MM.1S (cell line): ENCODE measurements around the gene CRACDL.

ENCODE experiments used
- DNase-seq: peaks from one replicate; pipeline ENCODE4 v3.0.0-alpha.2; 2015
- H2AFZ ChIP-seq: fragments of 300-600 bp; sonication (generic); 2 replicates; pipeline ENCODE4 v1.6.0; 2016; ENCODE audit warnings: antibody characterized with exemption, low read length
- H3F3A ChIP-seq: fragments of 300-600 bp; sonication (generic); 2 replicates; pipeline ENCODE4 v1.6.1; 2016; ENCODE audit warnings: mild to moderate bottlenecking, antibody characterized with exemption, low read length, moderate library complexity, mixed read lengths; ENCODE audit not compliant: insufficient read depth
- H3K27ac ChIP-seq: fragments of 300-600 bp; sonication (generic); 2 replicates; pipeline ENCODE4 v1.5.1; 2016; ENCODE audit warnings: mild to moderate bottlenecking, low read length
- H3K27me3 ChIP-seq: fragments of 300-600 bp; sonication (generic); replicated peaks from 2 replicates; pipeline ENCODE4 v1.6.0; 2016; ENCODE audit warnings: low read length; ENCODE audit not compliant: insufficient read depth
- H3K36me3 ChIP-seq: fragments of 300-600 bp; sonication (generic); replicated peaks from 2 replicates; pipeline ENCODE4 v1.6.1; 2016; ENCODE audit warnings: mild to moderate bottlenecking, low read length, mixed read lengths; ENCODE audit not compliant: insufficient read depth
- H3K4me1 ChIP-seq: fragments of 300-600 bp; sonication (generic); 2 replicates; pipeline ENCODE4 v1.6.1; 2016; ENCODE audit warnings: low read length, mixed read lengths
- H3K4me2 ChIP-seq: fragments of 300-600 bp; sonication (generic); 2 replicates; pipeline ENCODE4 v1.6.0; 2016; ENCODE audit warnings: low read depth, low read length
- H3K4me3 ChIP-seq: fragments of 300-600 bp; sonication (generic); 2 replicates; pipeline ENCODE4 v1.5.1; 2016; ENCODE audit warnings: low read length, mixed read lengths
- H3K79me2 ChIP-seq: fragments of 300-600 bp; sonication (generic); 2 replicates; pipeline ENCODE4 v1.6.1; 2016; ENCODE audit warnings: mixed run types, low read length, mixed read lengths
- H3K9ac ChIP-seq: fragments of 300-600 bp; sonication (generic); 2 replicates; pipeline ENCODE4 v1.6.1; 2016; ENCODE audit warnings: low read length, mixed read lengths
- H3K9me2 ChIP-seq: fragments of 300-600 bp; sonication (generic); replicated peaks from 2 replicates; pipeline ENCODE4 v1.6.1; 2016; ENCODE audit warnings: mild to moderate bottlenecking, low read length, mixed read lengths; ENCODE audit not compliant: insufficient read depth
- H3K9me3 ChIP-seq: fragments of 300-600 bp; sonication (generic); replicated peaks from 2 replicates; pipeline ENCODE4 v1.6.1; 2016; ENCODE audit warnings: mild to moderate bottlenecking, low read length, mixed read lengths; ENCODE audit not compliant: insufficient read depth
- H4K20me1 ChIP-seq: fragments of 300-600 bp; sonication (generic); 2 replicates; pipeline ENCODE4 v1.6.1; 2016; ENCODE audit warnings: mild to moderate bottlenecking, low read length, moderate library complexity, mixed read lengths; ENCODE audit not compliant: insufficient read depth
- EZH2 ChIP-seq: fragments of 300-600 bp; sonication (generic); optimal IDR thresholded peaks from 2 replicates; pipeline ENCODE3; 2017; ENCODE audit warnings: low read depth, mild to moderate bottlenecking, antibody characterized with exemption, low read length, mixed read lengths
- EZH2phosphoT487 ChIP-seq: fragments of 300-600 bp; sonication (generic); IDR thresholded peaks from 2 replicates; pipeline ENCODE4 v1.6.1; 2018; ENCODE audit warnings: antibody characterized with exemption, low read length
- TF ChIP-seq, protein P1 (sequence below): fragments of 300-600 bp; sonication (generic); IDR thresholded peaks from 2 replicates; pipeline ENCODE4 v1.5.1; 2016; ENCODE audit warnings: antibody characterized with exemption, low read length, mixed read lengths

Gene CRACDL

GRCh38 chr2:98751748-98752147 is 184.3 kb downstream of the CRACDL start:
- no peaks in the 10 kb centered on the region for H3F3A ChIP-seq
- no peak overlapping the region for H3K27ac ChIP-seq
- TF ChIP-seq, protein P1, sequence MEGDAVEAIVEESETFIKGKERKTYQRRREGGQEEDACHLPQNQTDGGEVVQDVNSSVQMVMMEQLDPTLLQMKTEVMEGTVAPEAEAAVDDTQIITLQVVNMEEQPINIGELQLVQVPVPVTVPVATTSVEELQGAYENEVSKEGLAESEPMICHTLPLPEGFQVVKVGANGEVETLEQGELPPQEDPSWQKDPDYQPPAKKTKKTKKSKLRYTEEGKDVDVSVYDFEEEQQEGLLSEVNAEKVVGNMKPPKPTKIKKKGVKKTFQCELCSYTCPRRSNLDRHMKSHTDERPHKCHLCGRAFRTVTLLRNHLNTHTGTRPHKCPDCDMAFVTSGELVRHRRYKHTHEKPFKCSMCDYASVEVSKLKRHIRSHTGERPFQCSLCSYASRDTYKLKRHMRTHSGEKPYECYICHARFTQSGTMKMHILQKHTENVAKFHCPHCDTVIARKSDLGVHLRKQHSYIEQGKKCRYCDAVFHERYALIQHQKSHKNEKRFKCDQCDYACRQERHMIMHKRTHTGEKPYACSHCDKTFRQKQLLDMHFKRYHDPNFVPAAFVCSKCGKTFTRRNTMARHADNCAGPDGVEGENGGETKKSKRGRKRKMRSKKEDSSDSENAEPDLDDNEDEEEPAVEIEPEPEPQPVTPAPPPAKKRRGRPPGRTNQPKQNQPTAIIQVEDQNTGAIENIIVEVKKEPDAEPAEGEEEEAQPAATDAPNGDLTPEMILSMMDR, result no peak
- TF ChIP-seq EZH2, result no peak
- no peak for TF ChIP-seq EZH2phosphoT487
- no peaks in the 10 kb centered on the region for H3K9me2 ChIP-seq
- no peaks in the 10 kb centered on the region for H3K4me1 ChIP-seq
- H4K20me1 ChIP-seq, result no peaks in the 10 kb centered on the region
- no peaks in the 10 kb centered on the region for H3K36me3 ChIP-seq
- no peak overlapping the region for H2AFZ ChIP-seq
- H3K9ac ChIP-seq, result no peak overlapping the region
- no peak overlapping the region for H3K4me3 ChIP-seq
- H3K4me2 ChIP-seq, result no peak overlapping the region
- no peaks in the 10 kb centered on the region for H3K27me3 ChIP-seq
- DNase-seq, result no peak
- no peaks in the 10 kb centered on the region for H3K9me3 ChIP-seq
- H3K79me2 ChIP-seq, result no peaks in the 10 kb centered on the region

DNA sequence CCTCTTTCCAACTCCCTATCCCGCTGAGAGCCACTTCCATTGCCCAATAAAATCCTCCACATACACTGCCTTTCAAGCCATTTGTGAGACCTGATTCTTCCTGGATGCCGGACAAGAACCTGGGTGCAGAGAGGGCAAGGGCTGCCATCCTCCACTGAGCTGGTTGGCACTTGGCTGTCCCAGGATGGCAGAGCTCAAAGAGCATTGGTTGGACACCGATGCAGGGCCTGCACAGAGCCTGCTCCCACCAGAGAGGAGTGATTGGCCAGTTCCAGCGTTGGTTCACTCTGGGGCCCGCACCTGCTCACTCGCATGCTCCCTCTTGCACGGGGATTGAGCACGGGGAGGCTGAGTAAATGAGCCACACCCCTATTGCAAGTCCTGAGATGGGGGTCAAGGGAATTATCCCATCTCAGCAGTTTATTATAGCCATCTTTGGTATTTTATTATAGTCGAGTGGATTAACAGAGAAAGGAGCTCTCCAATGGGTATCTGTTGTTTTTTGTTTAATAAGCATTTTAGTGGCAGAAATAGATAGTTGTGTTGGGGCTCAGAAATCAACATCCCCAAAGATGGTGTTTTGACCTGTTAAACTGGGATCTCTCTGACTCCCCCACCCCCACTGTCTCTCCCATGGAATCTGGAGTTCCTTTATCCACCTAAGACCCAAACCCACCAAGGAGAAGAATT is 185.3 kb downstream of the CRACDL start:
- no peaks in the 10 kb centered on the region for H3F3A ChIP-seq
- H3K27me3 ChIP-seq, result no peaks in the 10 kb centered on the region
- H3K9me2 ChIP-seq, result no peaks in the 10 kb centered on the region
- no peak overlapping the region for H3K4me2 ChIP-seq
- H3K4me1 ChIP-seq, result no peaks in the 10 kb centered on the region
- no peak overlapping the region for H2AFZ ChIP-seq
- H3K36me3 ChIP-seq, result no peaks in the 10 kb centered on the region
- no peak for DNase-seq
- TF ChIP-seq EZH2 (no peak), EZH2phosphoT487 (no peak)
- TF ChIP-seq, protein P1, result no peak
- H3K9ac ChIP-seq, result no peak overlapping the region
- H4K20me1 ChIP-seq, result no peaks in the 10 kb centered on the region
- no peak overlapping the region for H3K27ac ChIP-seq
- no peak overlapping the region for H3K4me3 ChIP-seq
- no peaks in the 10 kb centered on the region for H3K9me3 ChIP-seq
- no peaks in the 10 kb centered on the region for H3K79me2 ChIP-seq

DNA sequence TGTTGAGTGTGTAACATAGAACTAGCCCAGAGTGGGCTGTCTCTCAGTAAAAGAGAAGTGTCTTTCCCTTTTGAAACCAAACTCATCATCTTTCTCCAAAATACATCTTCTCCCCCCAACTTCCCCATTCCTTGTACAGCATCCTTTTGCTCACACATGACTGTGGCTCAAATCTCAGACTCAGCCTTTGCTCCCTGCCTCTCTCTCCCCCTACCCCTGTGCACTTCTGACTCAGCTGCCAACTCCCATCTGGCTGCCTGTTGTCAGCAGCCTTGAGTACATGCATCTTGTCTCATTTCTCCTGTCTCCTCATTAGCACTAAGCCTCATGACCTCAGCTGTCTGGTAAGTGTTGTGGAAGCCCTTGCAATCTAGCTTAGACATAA is 187.0 kb downstream of the CRACDL start:
- Histone ChIP-seq H3K9me3 (no peaks in the 10 kb centered on the region), H3K36me3 (no peaks in the 10 kb centered on the region), H3F3A (no peaks in the 10 kb centered on the region), H3K9me2 (no peaks in the 10 kb centered on the region), H3K9ac (no peak overlapping the region), H3K27ac (no peak overlapping the region), H3K27me3 (no peaks in the 10 kb centered on the region), H2AFZ (no peak overlapping the region), H3K4me2 (no peak overlapping the region), H3K4me3 (no peak overlapping the region), H3K4me1 (no peaks in the 10 kb centered on the region), H4K20me1 (no peaks in the 10 kb centered on the region), H3K79me2 (no peaks in the 10 kb centered on the region)
- no peak for DNase-seq
- TF ChIP-seq, protein P1, result no peak
- TF ChIP-seq EZH2 (no peak), EZH2phosphoT487 (no peak)
